ENCODE data around the gene SV2C.

The SV2C gene

GRCh38 chr5:76291305-76292077, 208.3 kb downstream of the SV2C start:
- TF ChIP-seq SCRT2 (tag by site-specific recombination; IDR thresholded peaks at IDR 0.05) (peak; percentile 42), TRIM28 (IDR thresholded peaks at IDR 0.05; ENCODE audit: borderline replicate concordance, low read length) (no peak)
- H3K27ac ChIP-seq (ENCODE audit: extremely low read depth, low read depth, low read length): no peak overlapping the region
- ChIA-PET POLR2A (no interaction called here), CTCF (interaction anchor here (1.4 kb wide), 1 partner anchor 17 kb away, joined by 6 read pairs; no protein-coding TSS in a partner anchor)
- no peaks in the 10 kb centered on the region for H3K9me3 ChIP-seq (ENCODE audit: control insufficient read depth, insufficient read depth, low read depth, low read length)
- H3K4me1 ChIP-seq (ENCODE audit: control insufficient read depth, insufficient read depth, low read length): no peaks in the 10 kb centered on the region
- H3K4me3 ChIP-seq (ENCODE audit: low read depth, low read length): no peak overlapping the region
- H3K36me3 ChIP-seq (ENCODE audit: control insufficient read depth in 2 of 2, insufficient read depth in 1 of 2, low read length in 2 of 2): no peaks in the 10 kb centered on the region

- ChIA-PET POLR2A (no interaction called here), CTCF (interaction anchor here (1.4 kb wide), 1 partner anchor 16 kb away, joined by 6 read pairs; no protein-coding TSS in a partner anchor)
- no peaks in the 10 kb centered on the region for H3K36me3 ChIP-seq (ENCODE audit: control insufficient read depth in 2 of 2, insufficient read depth in 1 of 2, low read length in 2 of 2)
- H3K9me3 ChIP-seq (ENCODE audit: control insufficient read depth, insufficient read depth, low read depth, low read length): no peaks in the 10 kb centered on the region
- no peaks in the 10 kb centered on the region for H3K4me1 ChIP-seq (ENCODE audit: control insufficient read depth, insufficient read depth, low read length)
- TF ChIP-seq ZSCAN23 (tag by site-specific recombination; IDR thresholded peaks at IDR 0.05) (no peak), ZNF776 (tag by site-specific recombination; IDR thresholded peaks at IDR 0.05; ENCODE audit: borderline replicate concordance) (no peak), INSM2 (tag by site-specific recombination; IDR thresholded peaks at IDR 0.05) (no peak), ZNF548 (tag by site-specific recombination; IDR thresholded peaks at IDR 0.05) (no peak), ZNF560 (tag by site-specific recombination; IDR thresholded peaks at IDR 0.05; ENCODE audit: borderline replicate concordance) (no peak), ATF2 (tag by site-specific recombination; IDR thresholded peaks at IDR 0.05; ENCODE audit: low read depth) (no peak), ZBTB49 (tag by site-specific recombination; IDR thresholded peaks at IDR 0.05; ENCODE audit: low read depth) (no peak), ZNF239 (tag by site-specific recombination; IDR thresholded peaks at IDR 0.05) (no peak), SCRT2 (tag by site-specific recombination; IDR thresholded peaks at IDR 0.05) (no peak), ZNF18 (tag by site-specific recombination; IDR thresholded peaks at IDR 0.05) (no peak), ZNF623 (tag by site-specific recombination; IDR thresholded peaks at IDR 0.05) (no peak), ZNF707 (tag by site-specific recombination; IDR thresholded peaks at IDR 0.05) (no peak), YY1 (tag by site-specific recombination; IDR thresholded peaks at IDR 0.05) (no peak), ZNF585B (tag by site-specific recombination; IDR thresholded peaks at IDR 0.05) (no peak)
- no peak overlapping the region for H3K4me3 ChIP-seq (ENCODE audit: low read depth, low read length)
- no peak overlapping the region for H3K27ac ChIP-seq (ENCODE audit: extremely low read depth, low read depth, low read length)
Measured at GRCh38 chr5:76292620-76293322, 209.6 kb downstream of the SV2C start.

All from HEK293 (cell line).